Osteocyte (in vitro differentiated cells): Measurements from ENCODE around the gene SLC12A4. TPM values are rescaled to one million over a fixed set of nuclear protein-coding genes. Genes with fewer than 3 reads are reported as not detected.
"Not testable (repeated sequence)": the region's sequence is repeated elsewhere in the genome, so short reads cannot be mapped to it uniquely, and the experiment has no call there.

Source experiments
- DNase-seq: peaks from one replicate; pipeline ENCODE4 v3.0.0; 2021; ENCODE audit warnings: mixed read lengths; ENCODE audit not compliant: unreplicated experiment; ENCODE audit errors: extremely low spot score
- H3K27ac Mint-ChIP-seq: one replicate; pipeline ENCODE4 v1.8.0; 2021; ENCODE audit warnings: mild to moderate bottlenecking, mixed read lengths; ENCODE audit not compliant: unreplicated experiment
- H3K27me3 Mint-ChIP-seq: one replicate; pipeline ENCODE4 v1.8.0; 2021; ENCODE audit warnings: mixed read lengths; ENCODE audit not compliant: unreplicated experiment
- H3K36me3 Mint-ChIP-seq: one replicate; pipeline ENCODE4 v1.8.0; 2021; ENCODE audit warnings: mixed read lengths; ENCODE audit not compliant: unreplicated experiment
- H3K4me1 Mint-ChIP-seq: one replicate; pipeline ENCODE4 v1.8.0; 2021; ENCODE audit warnings: mixed read lengths; ENCODE audit not compliant: unreplicated experiment
- H3K4me3 Mint-ChIP-seq: one replicate; pipeline ENCODE4 v1.8.0; 2021; ENCODE audit warnings: mild to moderate bottlenecking, moderate library complexity, mixed read lengths; ENCODE audit not compliant: unreplicated experiment
- H3K9me3 Mint-ChIP-seq: one replicate; pipeline ENCODE4 v1.8.0; 2021; ENCODE audit warnings: mixed read lengths; ENCODE audit not compliant: unreplicated experiment
- total RNA-seq: library from RNA; stranded (reverse); gene quantifications from 2 replicates; pipeline ENCODE4 v1.2.1, GENCODE V29; 2021
- TF ChIP-seq, protein P1 (sequence below): fragments of 200-600 bp; sonication (generic); IDR thresholded peaks from 2 replicates; pipeline ENCODE4 v1.5.0; 2021; ENCODE audit warnings: antibody characterized with exemption, mild to moderate bottlenecking, moderate library complexity

SLC12A4 gene
- total RNA-seq, 1 donor from 2014 or later: 90.7 TPM

DNA sequence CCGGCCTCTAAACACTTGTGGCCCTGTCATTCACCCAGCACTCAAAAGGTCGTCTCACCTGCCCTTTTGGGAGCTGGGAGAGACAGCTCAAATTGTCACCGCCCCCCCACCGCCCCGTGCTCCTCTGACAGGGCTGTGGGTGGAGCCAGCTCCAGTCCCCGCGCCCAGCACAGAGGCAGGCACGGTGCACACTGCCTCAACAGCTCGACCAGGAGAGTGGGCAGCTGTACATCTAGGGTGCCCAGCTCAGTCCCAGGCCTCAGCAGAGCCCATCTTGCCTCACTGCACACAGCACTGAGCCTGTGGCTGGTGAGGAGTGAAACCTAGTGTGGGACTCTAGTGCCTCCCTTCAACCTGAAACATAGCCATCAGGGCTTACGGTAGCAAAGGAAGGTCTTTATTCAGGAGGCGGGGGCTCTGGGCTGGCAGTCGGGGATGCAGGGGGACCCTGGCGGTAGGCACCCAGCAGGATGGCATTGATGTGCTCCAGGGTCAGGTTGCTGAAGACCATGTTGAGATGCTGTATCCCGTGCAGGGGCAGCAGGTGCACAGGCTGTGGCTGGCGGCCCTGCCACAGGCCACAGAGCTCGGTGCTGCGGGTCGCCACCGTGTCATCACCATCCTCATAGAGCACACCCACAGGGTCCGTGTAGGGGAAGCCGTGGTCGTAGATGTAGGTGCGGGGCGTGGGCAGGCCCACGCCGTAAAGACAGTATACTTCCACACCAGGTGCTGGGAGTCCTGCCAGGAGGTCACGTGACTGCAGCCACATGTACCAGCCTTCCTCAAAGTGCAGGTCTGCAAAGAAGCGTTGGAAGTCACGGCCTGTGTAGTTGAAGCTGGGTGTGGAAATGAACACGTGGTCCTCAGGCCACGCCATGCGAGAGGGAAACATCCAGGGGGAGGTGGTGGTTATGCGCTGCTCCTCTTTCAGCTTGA lies 28.7 kb downstream of the SLC12A4 start:
- no peak for DNase-seq
- peaks cover 2% of the 10 kb centered on the region for H3K36me3 Mint-ChIP-seq
- H3K9me3 Mint-ChIP-seq: no peaks in the 10 kb centered on the region
- H3K27ac Mint-ChIP-seq: no peak overlapping the region
- TF ChIP-seq, protein P1, sequence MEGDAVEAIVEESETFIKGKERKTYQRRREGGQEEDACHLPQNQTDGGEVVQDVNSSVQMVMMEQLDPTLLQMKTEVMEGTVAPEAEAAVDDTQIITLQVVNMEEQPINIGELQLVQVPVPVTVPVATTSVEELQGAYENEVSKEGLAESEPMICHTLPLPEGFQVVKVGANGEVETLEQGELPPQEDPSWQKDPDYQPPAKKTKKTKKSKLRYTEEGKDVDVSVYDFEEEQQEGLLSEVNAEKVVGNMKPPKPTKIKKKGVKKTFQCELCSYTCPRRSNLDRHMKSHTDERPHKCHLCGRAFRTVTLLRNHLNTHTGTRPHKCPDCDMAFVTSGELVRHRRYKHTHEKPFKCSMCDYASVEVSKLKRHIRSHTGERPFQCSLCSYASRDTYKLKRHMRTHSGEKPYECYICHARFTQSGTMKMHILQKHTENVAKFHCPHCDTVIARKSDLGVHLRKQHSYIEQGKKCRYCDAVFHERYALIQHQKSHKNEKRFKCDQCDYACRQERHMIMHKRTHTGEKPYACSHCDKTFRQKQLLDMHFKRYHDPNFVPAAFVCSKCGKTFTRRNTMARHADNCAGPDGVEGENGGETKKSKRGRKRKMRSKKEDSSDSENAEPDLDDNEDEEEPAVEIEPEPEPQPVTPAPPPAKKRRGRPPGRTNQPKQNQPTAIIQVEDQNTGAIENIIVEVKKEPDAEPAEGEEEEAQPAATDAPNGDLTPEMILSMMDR: no peak
- H3K4me1 Mint-ChIP-seq: peaks cover 18% of the 10 kb centered on the region
- H3K4me3 Mint-ChIP-seq: no peak overlapping the region
- H3K27me3 Mint-ChIP-seq: no peaks in the 10 kb centered on the region

DNA sequence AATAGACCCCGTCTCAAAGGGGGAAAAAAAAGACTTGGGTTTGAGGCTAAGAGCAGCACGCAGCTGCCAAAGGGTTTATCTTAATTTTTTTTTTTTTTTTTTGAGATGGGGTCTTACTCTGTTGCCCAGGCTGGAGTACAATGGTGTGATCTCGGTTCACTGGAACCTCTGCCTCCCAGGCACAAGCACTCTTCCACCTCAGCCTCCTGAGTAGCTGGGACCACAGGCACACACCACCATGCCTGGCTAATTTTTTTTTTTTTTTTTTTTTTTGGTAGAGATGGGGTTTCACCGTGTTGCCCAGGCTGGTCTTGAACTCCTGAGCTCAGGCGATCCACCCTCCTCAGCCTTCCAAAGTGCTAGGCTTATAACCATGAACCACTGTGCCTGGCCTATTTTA lies 30.7 kb downstream of the SLC12A4 start:
- not testable (repeated sequence) for DNase-seq, H3K27me3 Mint-ChIP-seq, H3K36me3 Mint-ChIP-seq, H3K9me3 Mint-ChIP-seq
- peak overlapping the region; percentile 98 for H3K4me3 Mint-ChIP-seq
- H3K4me1 Mint-ChIP-seq: peaks cover 18% of the 10 kb centered on the region
- H3K27ac Mint-ChIP-seq: peak overlapping the region; percentile 98

DNA sequence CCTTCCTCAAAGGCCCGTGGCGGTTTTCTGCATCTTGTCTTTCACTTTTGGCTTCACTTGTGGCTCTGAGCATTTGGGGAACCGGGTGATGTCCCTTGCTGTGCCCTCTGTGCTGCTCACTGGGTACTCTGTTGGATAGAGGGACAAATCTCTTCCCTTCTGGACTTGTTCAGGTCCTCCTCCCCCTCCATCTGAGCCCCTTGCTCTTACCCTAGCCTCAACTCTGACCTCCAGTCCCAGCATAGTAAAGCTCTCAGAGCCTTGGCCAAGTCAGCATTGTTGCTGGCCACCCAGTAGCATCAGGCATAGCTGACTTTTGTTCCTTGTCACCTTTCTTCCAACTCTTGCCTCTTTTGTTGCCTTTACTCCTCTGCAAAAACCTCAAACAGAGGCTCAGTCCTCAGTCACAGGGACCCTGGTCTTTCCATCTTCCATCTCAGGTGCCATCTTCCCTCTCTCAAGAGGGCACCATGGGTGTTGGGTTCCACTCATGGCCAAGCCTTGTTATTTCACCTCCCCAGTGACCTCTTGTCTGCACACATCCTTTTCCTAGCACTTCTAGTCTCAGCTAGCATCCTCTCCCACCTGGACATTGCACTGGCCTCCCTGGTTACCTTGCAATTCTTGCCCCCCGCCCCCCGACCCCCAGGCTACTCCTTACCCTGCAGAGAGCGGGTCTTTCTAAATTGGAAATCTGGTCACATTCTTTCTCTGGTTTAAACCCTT lies 31.4 kb downstream of the SLC12A4 start:
- Mint-ChIP-seq H3K27me3 (no peaks in the 10 kb centered on the region), H3K9me3 (no peaks in the 10 kb centered on the region), H3K27ac (peak overlapping the region; percentile 98), H3K4me1 (peaks cover 18% of the 10 kb centered on the region), H3K4me3 (peak overlapping the region; percentile 98), H3K36me3 (no peaks in the 10 kb centered on the region)
- TF ChIP-seq, protein P1: no peak
- no peak for DNase-seq

DNA sequence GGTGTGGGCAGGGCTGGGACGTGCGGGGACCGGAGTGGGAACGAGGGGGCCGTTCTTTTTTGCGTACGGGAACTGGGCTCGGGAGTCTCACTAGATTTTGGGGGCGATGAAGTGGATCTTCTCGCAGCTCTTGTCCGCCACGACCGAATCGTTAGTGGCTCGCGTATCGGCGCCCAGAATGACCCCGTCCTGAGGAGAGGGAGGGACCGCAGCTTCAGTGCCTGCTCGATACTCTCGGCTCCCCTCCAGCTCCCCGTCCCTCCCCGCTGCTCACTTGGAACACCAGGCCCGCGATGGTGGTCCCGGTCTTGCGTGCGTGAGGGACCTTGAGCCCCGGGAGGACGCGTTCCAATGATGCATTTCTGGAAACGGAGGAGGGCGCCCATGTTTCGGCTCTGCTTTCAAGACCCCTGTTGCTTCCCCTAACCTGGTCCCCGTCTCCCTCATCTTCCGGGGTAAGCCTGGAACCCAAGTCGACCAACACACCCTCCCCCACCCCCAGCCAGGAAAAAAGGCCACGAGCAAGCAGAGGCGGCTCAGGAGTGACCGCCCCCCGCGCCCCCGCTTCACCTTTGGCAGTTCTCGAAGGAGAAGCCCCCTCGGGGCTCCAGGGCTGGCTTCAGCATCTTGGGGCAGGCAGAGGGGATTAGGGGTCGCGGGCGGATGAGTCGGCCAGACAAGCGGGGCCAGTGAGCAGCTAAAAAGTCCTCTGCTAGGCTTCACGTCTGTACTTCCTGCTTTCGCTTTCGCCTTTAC lies 32.1 kb downstream of the SLC12A4 start, which contains the start of gene PSMB10:
Gene PSMB10 (minus strand): TSS at position 727 of the 756 bp plus-strand sequence. CDS start 101 bp downstream, at position 626.
- Mint-ChIP-seq H3K36me3 (no peaks in the 10 kb centered on the region), H3K4me1 (peaks cover 18% of the 10 kb centered on the region), H3K27ac (peak within 1 kb of the TSS; percentile 98), H3K27me3 (no peaks in the 10 kb centered on the region), H3K4me3 (peak within 1 kb of the TSS; percentile 98), H3K9me3 (no peaks in the 10 kb centered on the region)
- TF ChIP-seq, protein P1: no peak
- DNase-seq: no peak

DNA sequence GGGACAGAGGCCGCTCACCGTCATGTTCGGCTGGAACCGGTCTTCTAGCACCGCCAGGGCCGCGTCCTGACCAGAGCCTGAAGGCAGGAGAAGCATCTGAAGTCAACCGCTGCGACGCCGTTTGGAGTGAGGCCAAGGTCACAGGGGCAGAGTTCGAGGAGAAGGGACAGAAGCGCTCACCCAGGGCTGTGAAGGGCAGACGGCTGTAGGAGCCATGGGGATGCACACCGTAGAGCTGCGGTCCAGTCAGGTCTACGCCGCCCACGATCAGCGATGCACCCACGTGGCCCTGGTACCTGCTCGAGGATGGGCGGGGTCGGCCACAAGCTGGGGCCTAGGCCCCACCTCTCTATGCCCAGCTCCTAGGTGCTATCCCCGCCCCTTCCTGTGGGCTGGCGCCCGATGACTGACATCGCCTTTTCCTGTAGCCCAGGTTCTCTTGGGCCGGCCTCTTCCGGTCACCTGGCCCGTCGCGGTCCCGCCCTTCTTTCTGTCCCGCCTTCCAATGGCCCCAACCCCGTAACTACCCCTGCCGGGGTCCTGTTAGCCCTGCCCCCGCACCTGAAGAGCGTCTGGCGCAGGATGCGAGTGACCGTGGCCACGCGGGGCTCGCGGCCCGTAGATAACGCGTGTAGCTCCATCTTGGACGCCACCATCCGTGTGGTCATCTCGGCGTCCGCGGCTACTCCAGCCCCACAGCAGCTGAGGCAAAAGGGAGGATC lies 32.9 kb downstream of the SLC12A4 start:
- peak overlapping the region; percentile 98 for H3K27ac Mint-ChIP-seq
- H3K9me3 Mint-ChIP-seq: no peaks in the 10 kb centered on the region
- H3K4me1 Mint-ChIP-seq: peaks cover 18% of the 10 kb centered on the region
- no peaks in the 10 kb centered on the region for H3K36me3 Mint-ChIP-seq
- DNase-seq: peak; percentile 94
- TF ChIP-seq, protein P1: no peak
- H3K27me3 Mint-ChIP-seq: no peaks in the 10 kb centered on the region
- peak overlapping the region; percentile 98 for H3K4me3 Mint-ChIP-seq
